Measurements from ENCODE around the gene KITLG. TPM values are rescaled to one million over a fixed set of nuclear protein-coding genes. Genes with fewer than 3 reads are reported as not detected.

Gene KITLG
- total RNA-seq, 4 donors from 2014 or later = 10.2 to 27.5 (median 16.4) TPM

GRCh38 chr12:88529531-88530488 lies 50.5 kb downstream of the KITLG start:
- DNase-seq (ENCODE audit: low spot score in 2 of 2) = no peak
- Histone ChIP-seq H3K27ac (peak overlapping the region in 3 of 4 donors; percentile 9 to 68 (median 67)), H3K4me3 (no peak overlapping the region), H3K4me1 (peaks cover 0 to 15% (median 5%) of the 10 kb centered on the region in 4 donors), H3K27me3 (no peaks in the 10 kb centered on the region), H3K36me3 (peaks cover 0 to 25% (median 0%) of the 10 kb centered on the region in 3 donors), H3K9me3 (peaks cover 0 to 11% (median 0%) of the 10 kb centered on the region in 4 donors)
- 31 to 34% methylated on average over 9 of the region's 9 CpGs for WGBS, 2 donors
- TF ChIP-seq EP300 (IDR thresholded peaks at IDR 0.05) (peak in 1 of 2 donors; percentile 14), CTCF (IDR thresholded peaks at IDR 0.05) (no peak)

GRCh38 chr12:88522961-88523360 lies 57.3 kb downstream of the KITLG start:
- peaks cover 0 to 7% (median 0%) of the 10 kb centered on the region in 4 donors for H3K9me3 ChIP-seq
- DNase-seq (ENCODE audit: low spot score in 2 of 2) = no peak
- H3K27me3 ChIP-seq = no peaks in the 10 kb centered on the region
- no peak for TF ChIP-seq EP300 (IDR thresholded peaks at IDR 0.05)
- TF ChIP-seq CTCF (IDR thresholded peaks at IDR 0.05) = no peak
- no peak for TF ChIP-seq POLR2A (IDR thresholded peaks at IDR 0.05)
- peaks cover 0 to 23% (median 5%) of the 10 kb centered on the region in 4 donors for H3K4me1 ChIP-seq
- peak overlapping the region in 1 of 4 donors; percentile 4 for H3K27ac ChIP-seq
- peaks cover 0 to 19% (median 0%) of the 10 kb centered on the region in 3 donors for H3K36me3 ChIP-seq
- no peak overlapping the region for H3K4me3 ChIP-seq
- WGBS, 2 donors = 89 to 91% methylated on average over 7 of the region's 7 CpGs

GRCh38 chr12:88520436-88520820 lies 59.8 kb downstream of the KITLG start:
- peaks cover 0 to 23% (median 5%) of the 10 kb centered on the region in 4 donors for H3K4me1 ChIP-seq
- H3K9me3 ChIP-seq = no peaks in the 10 kb centered on the region
- H3K27me3 ChIP-seq = no peaks in the 10 kb centered on the region
- peaks cover 0 to 17% (median 0%) of the 10 kb centered on the region in 3 donors for H3K36me3 ChIP-seq
- H3K27ac ChIP-seq = peak overlapping the region in 3 of 4 donors; percentile 44 to 72 (median 64)
- H3K4me3 ChIP-seq = no peak overlapping the region
- no peak for DNase-seq (ENCODE audit: low spot score in 2 of 2)
- WGBS, 2 donors = 18 to 23% methylated on average over 2 of the region's 2 CpGs
- no peak for TF ChIP-seq EP300 (IDR thresholded peaks at IDR 0.05)
- TF ChIP-seq POLR2A (IDR thresholded peaks at IDR 0.05) = no peak
- no peak for TF ChIP-seq CTCF (IDR thresholded peaks at IDR 0.05)

GRCh38 chr12:88519802-88520435 lies 60.4 kb downstream of the KITLG start:
- Histone ChIP-seq H3K27ac (peak overlapping the region in 3 of 4 donors; percentile 9 to 72 (median 64)), H3K4me1 (peaks cover 0 to 23% (median 5%) of the 10 kb centered on the region in 4 donors), H3K36me3 (peaks cover 0 to 21% (median 0%) of the 10 kb centered on the region in 3 donors), H3K27me3 (no peaks in the 10 kb centered on the region), H3K9me3 (no peaks in the 10 kb centered on the region), H3K4me3 (no peak overlapping the region)
- WGBS, 2 donors = 37 to 40% methylated on average over 3 of the region's 3 CpGs
- no peak for DNase-seq (ENCODE audit: low spot score in 2 of 2)
- no peak for TF ChIP-seq POLR2A (IDR thresholded peaks at IDR 0.05)

GRCh38 chr12:88518863-88519403 lies 61.3 kb downstream of the KITLG start:
- WGBS, 2 donors = 62 to 65% methylated on average over 5 of the region's 5 CpGs
- no peak for DNase-seq (ENCODE audit: low spot score in 2 of 2)
- no peaks in the 10 kb centered on the region for H3K27me3 ChIP-seq
- H3K36me3 ChIP-seq = peaks cover 0 to 21% (median 0%) of the 10 kb centered on the region in 3 donors
- H3K9me3 ChIP-seq = no peaks in the 10 kb centered on the region
- H3K27ac ChIP-seq = peak overlapping the region in 2 of 4 donors; percentile 24 to 64
- H3K4me1 ChIP-seq = peaks cover 0 to 23% (median 5%) of the 10 kb centered on the region in 4 donors
- no peak overlapping the region for H3K4me3 ChIP-seq
- TF ChIP-seq POLR2A (IDR thresholded peaks at IDR 0.05) (no peak), EP300 (IDR thresholded peaks at IDR 0.05) (no peak), CTCF (IDR thresholded peaks at IDR 0.05) (no peak)
